ENCODE data around the gene PLA2G2A. TPM values are rescaled to one million over a fixed set of nuclear protein-coding genes. Genes with fewer than 3 reads are reported as not detected.
A peak's percentile ranks its signal among the peaks of the same experiment; 100 is the strongest.

Gene PLA2G2A
- total and polyA plus RNA-seq, 9 donors = 23.0 to 819 (median 143) TPM

DNA sequence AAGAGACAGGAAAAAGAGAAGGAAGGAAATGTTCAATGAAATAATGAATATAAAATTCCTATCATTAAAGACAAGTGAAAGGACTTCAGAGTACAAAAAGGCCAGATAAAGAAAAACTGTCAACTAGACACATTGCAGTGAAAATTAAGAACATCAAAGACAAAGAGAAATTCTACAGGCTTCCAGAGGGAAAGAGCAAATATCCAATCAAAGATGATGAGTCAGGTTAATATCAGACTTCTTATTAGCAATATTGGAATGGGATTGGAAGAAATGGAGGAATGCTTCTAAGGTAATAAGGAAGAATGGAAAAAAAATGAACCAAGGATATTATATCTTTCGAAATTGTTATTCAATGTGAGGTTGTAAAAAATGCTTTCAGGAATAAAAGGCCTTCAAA lies 7.8 kb downstream of the PLA2G2A start:
- 92 to 95% (median 93%) methylated on average over 1 of the region's 1 CpG for WGBS, 3 donors
- H3K27ac ChIP-seq = no peak overlapping the region

GRCh38 chr1:19969898-19970660 lies 9.3 kb downstream of the PLA2G2A start:
- Histone ChIP-seq H3K27me3 (no peaks in the 10 kb centered on the region), H3K9me3 (no peaks in the 10 kb centered on the region), H3K4me3 (no peak overlapping the region), H3K36me3 (no peaks in the 10 kb centered on the region), H3K27ac (no peak overlapping the region), H3K4me1 (ENCODE audit: insufficient read depth) (peaks cover 20% of the 10 kb centered on the region)
- no peak for DNase-seq
- WGBS, 3 donors = 59 to 71% (median 69%) methylated on average over 5 of the region's 5 CpGs
- intact Hi-C loops (cut with DNase I) = loop anchor here in 2 of 4 donors (5.0 to 10.0 kb wide), 2 partner anchors 65 to 182 kb away; no protein-coding TSS in a partner anchor
- TF ChIP-seq CTCF (IDR thresholded peaks at IDR 0.05) (no peak), POLR2A (IDR thresholded peaks at IDR 0.05) (no peak), EP300 (IDR thresholded peaks at IDR 0.05) (no peak)

More for the DNA sequence above, 7.8 kb downstream of the PLA2G2A start:
- no peaks in the 10 kb centered on the region for H3K36me3 ChIP-seq
- H3K4me1 ChIP-seq (ENCODE audit: insufficient read depth) = peaks cover 26% of the 10 kb centered on the region
- H3K9me3 ChIP-seq = no peaks in the 10 kb centered on the region
- intact Hi-C loops (cut with DNase I) = loop anchor here in 2 of 4 donors (5.0 to 10.0 kb wide), 2 partner anchors 63 to 181 kb away; no protein-coding TSS in a partner anchor
- H3K27me3 ChIP-seq = no peaks in the 10 kb centered on the region
- TF ChIP-seq CTCF (IDR thresholded peaks at IDR 0.05) = no peak
- no peak for TF ChIP-seq POLR2A (IDR thresholded peaks at IDR 0.05)
- no peak for TF ChIP-seq EP300 (IDR thresholded peaks at IDR 0.05)
- DNase-seq = no peak
- H3K4me3 ChIP-seq = no peak overlapping the region

DNA sequence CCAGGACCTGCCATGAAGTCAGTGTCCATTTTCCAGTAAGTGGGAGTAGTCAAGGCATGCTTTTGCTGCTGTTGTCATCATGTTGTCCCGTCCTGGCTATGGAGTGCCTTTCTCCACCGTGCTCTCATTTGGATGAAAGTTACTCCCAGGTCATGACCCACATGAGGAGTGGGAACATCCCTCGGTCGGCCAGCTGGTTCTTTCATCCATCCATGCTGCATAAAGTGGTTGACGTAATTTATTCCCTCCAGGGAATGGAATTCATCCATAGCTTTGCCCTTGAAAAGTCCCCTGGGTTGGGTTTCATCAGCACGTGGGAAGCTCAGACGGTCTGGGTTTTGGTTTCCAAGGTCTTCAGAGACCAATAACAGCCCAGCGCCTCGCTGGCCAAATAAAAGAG lies 11.6 kb downstream of the PLA2G2A start:
- H3K4me1 ChIP-seq (ENCODE audit: insufficient read depth) = peaks cover 13% of the 10 kb centered on the region
- intact Hi-C loops (cut with DNase I) = no loop called here
- peak overlapping the region in 1 of 2 donors; percentile 92 for H3K27ac ChIP-seq
- 9 to 15% (median 9%) methylated on average over 9 of the region's 9 CpGs for WGBS, 3 donors
- no peaks in the 10 kb centered on the region for H3K9me3 ChIP-seq
- peak; percentile 66 to 84 (median 72) for DNase-seq
- H3K4me3 ChIP-seq = no peak overlapping the region
- H3K27me3 ChIP-seq = no peaks in the 10 kb centered on the region
- H3K36me3 ChIP-seq = no peaks in the 10 kb centered on the region
- TF ChIP-seq CTCF (IDR thresholded peaks at IDR 0.05) (no peak), EP300 (IDR thresholded peaks at IDR 0.05) (peak; percentile 14), POLR2A (IDR thresholded peaks at IDR 0.05) (no peak)

- H3K4me1 ChIP-seq (ENCODE audit: insufficient read depth) = peaks cover 10% of the 10 kb centered on the region
- WGBS, 3 donors = 72 to 97% (median 93%) methylated on average over 2 of the region's 2 CpGs
- no peaks in the 10 kb centered on the region for H3K27me3 ChIP-seq
- no peaks in the 10 kb centered on the region for H3K9me3 ChIP-seq
- H3K4me3 ChIP-seq = no peak overlapping the region
- H3K27ac ChIP-seq = no peak overlapping the region
- intact Hi-C loops (cut with DNase I) = no loop called here
- H3K36me3 ChIP-seq = no peaks in the 10 kb centered on the region
- no peak for TF ChIP-seq POLR2A (IDR thresholded peaks at IDR 0.05)
- TF ChIP-seq EP300 (IDR thresholded peaks at IDR 0.05) = no peak
- no peak for TF ChIP-seq CTCF (IDR thresholded peaks at IDR 0.05)
- no peak for DNase-seq
Measured at GRCh38 chr1:19964542-19964941, 14.9 kb downstream of the PLA2G2A start.
